Activated gamma-delta T cell treated with anti-CD3 and anti-CD28 coated beads, Interleukin-2, amount 50 U/mL, for 16 hours (primary cell): ENCODE measurements around the gene FAM47E.

Experiments used
- DNase-seq: peaks from one replicate; pipeline ENCODE4 v3.0.0-alpha.2; 2020; ENCODE audit warnings: low read depth

The FAM47E gene

DNA sequence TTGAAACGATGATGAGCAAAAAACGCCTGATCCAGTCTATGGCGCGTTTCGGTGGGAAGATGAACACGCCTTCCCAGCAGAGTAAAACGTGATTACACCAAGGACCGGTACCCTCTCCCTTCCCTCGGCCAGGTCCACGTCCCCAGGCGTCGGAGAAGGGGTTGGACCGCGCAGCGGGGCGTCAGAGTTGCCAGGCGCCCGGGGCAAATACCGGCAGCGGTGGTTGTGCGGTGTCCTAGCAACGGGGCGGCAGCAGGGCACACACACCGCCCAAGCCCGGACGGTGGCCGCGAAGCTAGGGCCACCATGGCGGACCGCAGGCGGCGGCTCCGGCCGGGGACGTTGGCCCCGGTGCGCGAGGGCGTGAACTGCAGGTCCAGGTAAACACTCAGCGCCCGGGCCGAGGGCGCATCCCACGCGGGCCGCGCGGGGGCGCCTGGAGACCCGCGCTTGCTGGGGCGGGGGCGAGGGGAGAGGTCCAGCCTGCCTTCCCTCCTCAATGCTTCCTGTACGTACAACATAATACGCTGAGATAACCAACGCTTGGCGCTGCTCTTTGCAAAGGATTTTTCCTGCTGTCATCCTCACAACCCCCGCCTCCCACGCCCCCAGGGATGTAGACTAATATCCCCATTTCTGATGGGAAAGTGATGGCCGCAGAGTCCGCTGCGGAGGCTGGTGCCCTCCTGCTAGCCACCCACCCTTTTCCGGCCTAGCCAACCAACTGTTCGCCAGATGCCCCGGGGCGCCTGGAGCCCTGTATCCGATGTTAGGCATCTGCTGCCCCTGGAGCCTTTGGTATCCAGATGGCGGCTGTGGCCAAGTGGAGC, at the start of gene FAM47E:
TSS of gene FAM47E (plus strand) at position 281 of the 830 bp plus-strand sequence. CDS start at position 307, 26 bp downstream.
- DNase-seq = no peak

- DNase-seq = no peak
Observed at GRCh38 chr4:76203541-76203940, 48.0 kb upstream of the FAM47E start.

DNA sequence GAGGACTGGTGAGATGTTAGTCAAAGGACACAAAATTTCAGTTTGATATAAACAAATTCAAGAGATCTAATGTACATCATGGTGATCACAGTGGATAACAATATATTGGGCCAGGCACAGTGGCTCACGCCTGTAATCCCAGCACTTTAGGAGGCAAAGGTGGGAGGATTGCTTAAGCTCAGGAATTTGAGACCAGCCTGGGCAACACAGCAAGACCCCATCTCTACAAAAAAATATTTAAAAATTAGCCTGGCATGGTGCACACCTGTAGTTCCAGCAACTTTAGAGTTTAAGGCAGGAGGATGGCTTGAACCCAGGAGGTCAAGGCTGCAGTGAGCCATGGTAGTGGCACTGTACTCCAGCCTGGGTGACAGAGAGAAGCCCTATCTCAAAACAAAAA, 46.6 kb upstream of the FAM47E start:
- DNase-seq = no peak

GRCh38 chr4:76205476-76205875, 46.0 kb upstream of the FAM47E start:
- no peak for DNase-seq

DNA sequence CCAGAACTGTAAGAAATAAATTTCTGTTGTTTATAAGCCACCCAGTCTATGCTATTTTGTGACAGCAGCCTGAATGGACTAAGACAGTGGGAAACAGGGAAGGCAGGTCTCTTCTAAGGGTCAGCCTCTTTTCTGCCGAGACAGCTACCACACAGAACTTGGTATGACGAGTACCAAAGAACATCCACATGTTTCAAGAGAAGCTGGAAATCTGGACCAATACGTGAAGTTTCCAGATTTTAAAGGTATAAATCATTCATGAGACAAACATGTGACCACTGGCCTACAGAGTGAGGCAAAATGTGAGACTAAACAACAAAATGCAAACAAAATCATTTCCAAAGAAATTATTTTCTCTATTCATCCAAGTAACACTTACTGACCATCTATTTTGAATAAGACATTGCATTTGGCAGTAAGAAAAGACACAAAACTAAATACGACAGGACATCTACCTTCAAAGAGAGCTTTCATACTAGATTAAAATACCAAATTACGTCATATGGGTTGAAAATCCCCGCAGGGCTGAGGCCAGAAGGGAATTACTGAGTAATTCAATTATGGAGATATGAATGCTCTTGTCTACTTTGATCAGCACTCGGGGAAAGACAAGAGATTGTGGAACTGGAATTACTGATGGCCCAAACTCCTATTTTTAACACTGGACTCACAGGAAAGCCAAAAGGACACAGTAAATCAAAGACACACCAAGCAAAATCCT, 45.1 kb upstream of the FAM47E start:
- no peak for DNase-seq

- DNase-seq = no peak
Observed at GRCh38 chr4:76207549-76207948, 44.0 kb upstream of the FAM47E start.

- no peak for DNase-seq
Observed at GRCh38 chr4:76208005-76208765, 43.3 kb upstream of the FAM47E start.

GRCh38 chr4:76209881-76210280, 41.6 kb upstream of the FAM47E start:
- no peak for DNase-seq

DNA sequence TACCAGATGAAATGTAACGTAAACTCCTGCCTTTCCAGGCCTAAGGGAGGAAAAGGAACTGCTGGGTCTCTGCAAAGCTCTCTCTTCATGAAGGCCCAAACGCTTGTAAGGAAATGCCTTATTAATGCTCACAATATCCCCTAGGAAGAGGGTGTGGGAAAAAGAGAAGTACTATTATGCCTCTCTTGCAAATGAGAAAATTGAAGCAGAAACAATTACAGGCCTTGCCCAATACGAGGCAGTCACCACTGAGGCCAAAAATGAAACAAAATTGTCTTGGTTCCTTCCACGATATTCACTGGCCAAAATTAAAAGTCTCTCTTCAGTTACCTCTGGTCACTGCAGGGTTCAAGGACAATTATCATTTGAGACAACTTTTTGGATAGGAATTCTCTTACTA, 41.1 kb upstream of the FAM47E start:
- no peak for DNase-seq

GRCh38 chr4:76211769-76212708, 39.5 kb upstream of the FAM47E start:
- no peak for DNase-seq

GRCh38 chr4:76212851-76213414, 38.6 kb upstream of the FAM47E start:
- DNase-seq = peak; percentile 17

DNA sequence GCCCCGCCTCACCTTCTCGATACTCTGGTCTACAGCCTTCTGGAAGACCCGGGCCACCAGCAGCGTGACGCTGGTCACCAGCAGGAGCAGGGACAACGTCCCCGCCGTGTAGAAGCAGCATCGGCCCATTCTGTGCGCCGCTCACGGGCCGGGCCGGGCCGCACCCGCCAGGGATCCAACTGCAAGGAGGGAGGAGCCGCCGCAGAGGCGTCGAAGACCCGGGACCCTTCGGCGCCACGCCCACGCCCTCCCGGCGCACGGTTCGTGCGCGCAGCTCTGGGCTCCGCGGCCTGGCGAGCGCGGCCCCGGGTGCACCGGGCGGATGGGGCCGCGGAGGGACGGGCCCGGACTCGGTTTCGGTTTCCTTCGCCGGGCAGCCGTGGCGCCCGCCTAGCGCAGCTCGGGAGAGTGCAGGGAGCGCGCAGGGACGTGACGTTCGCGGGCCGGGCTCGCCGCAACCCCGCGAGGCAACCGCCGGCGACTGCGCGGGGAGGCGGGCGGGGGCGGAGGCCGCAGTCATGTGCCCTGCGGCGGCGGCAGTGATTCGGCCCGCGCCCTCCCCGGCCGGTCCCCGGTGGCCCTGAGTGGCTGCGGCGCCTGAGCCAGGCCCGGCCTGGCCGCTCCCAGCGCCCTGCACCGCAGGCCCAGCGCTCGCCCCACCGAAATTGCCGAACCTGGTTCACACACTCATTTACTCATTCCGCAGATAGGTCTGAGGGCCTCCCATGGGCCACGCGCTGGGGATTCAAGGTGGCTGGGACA, 37.9 kb upstream of the FAM47E start, which contains the start of gene SCARB2:
TSS of gene SCARB2 (minus strand) at position 410 of the 762 bp plus-strand sequence. CDS start at position 129, 281 bp downstream.
- peak; percentile 49 for DNase-seq

DNA sequence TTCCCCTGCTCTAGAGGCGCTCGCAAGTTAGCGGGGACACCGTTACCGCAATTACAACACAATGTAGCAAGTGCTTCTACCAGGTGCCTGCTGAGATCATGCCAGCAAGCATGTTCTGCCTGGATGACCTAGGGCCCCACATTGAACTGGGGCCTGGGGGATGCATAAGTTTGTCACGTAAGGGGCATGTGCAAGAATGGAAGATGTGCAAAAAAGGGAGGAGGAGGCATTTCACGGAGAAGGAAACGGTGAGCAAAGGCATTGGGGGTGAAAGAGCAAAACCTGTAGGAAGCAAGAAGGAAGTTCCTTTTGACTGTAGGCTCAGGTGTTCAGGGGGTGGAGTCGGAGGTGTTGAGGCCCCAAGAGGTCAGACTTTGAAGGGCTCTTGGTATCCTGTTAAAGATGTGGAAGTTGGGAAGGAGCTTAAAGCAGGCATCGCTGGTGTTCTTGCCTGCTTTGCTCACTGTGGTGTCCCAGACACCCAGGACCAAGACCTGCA, 37.3 kb upstream of the FAM47E start:
- DNase-seq = no peak

- DNase-seq = no peak
Observed at GRCh38 chr4:76215077-76215476, 36.4 kb upstream of the FAM47E start.

- DNase-seq = no peak
Observed at GRCh38 chr4:76216524-76216923, 35.0 kb upstream of the FAM47E start.

DNA sequence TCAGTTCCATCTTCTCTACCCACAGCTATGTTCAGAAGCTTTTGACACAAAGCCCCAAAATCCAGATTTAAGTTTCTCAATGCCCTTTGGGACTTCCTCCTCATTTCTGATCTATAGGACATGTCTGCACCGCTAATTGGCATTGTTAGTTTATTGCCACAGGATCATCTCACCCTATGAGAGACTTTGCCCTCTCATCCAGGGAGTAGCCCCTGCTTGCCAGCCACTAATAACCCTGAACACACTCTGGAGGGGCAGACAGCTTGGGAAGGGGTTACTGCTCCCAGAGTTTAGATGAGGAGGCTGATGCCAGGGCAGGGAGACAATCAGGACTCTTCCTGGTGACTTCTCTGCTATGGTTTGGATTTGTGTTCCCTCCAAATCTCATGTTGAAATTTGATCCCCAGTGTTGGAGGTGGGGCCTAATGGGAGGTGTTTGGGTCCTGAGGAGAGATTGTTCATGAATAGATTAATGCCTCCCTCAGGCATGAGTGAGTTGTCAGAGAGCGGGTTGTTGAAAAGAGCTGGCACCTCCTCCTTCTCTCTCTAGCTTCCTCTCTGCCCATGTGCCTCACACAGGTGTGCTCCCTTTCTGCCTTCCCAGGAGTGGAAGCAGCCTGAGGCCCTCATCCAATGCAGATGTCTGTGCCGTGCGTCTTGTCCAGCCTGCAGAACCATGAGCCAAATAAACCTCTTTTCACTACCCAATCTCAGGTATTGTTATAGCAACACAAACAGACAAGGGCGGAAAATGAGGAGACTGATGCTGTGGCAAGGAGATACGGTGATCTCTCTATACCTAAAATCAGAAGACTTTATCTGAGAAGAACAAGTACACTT, 34.3 kb upstream of the FAM47E start:
- DNase-seq = no peak

DNA sequence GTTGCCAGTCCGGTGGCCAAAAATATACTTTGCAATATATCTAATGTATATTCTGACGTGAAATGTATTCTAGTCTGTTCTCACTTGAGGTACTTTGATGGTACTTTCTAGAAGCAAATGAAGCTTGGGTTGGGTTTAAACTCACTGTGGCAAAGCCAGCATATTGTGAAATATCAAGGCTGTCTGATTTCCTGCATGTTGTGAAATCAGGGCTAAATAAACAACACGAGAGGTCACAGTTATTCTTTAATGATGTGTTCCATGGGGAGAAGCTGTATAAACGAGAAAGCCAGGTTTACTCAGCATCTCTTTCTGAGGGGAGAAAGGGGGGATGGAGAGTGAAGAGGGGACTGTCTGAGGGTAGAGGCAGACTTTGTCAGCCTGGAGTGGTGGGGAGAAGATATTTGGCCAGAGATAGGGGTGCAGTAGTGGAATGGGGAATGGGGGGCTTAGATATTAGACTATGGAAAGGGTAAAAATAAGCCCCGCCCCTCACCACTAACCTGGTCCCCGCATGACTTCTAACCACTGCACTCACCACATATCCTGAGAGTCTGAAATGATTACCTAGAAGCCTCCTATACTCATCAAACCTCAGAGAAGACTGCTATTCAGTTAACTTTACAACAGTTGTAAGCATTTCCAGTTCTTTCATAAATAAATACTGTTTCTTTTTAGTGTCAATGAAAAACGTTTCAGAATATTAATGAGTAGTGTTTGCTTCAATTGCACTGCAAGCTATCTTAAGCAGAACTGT, 32.0 kb upstream of the FAM47E start:
- DNase-seq = no peak

DNA sequence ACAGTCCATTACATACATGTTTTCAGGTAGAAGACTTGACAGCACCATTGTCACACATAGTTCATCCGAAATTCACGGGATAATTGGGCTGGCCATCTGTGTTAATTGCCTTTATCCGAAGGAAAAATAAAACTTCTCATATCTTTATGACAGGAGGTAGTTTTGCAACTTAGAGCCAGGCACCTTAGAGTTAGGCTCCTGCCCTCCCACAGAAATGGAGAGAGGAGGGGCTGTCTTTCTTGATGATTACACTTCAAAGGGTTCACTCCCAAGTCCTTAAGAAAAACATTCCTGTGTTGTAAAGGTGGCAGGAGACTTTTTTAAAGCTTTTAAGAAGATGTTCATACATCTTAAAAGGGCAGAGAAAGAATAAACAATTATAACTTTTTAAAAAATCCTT, 27.4 kb upstream of the FAM47E start:
- no peak for DNase-seq
